DND-41 (cell line): ENCODE results near the gene NEDD4L.

Experiments used
- EZH2 ChIP-seq: IDR thresholded peaks from 3 replicates; pipeline ENCODE4 v1.6.1; 2012; ENCODE audit warnings: borderline replicate concordance, low read depth, mild to moderate bottlenecking, moderate library complexity, low read length, inconsistent platforms; ENCODE audit not compliant: severe bottlenecking
- TF ChIP-seq, protein P1 (sequence below): IDR thresholded peaks from 2 replicates; pipeline ENCODE4 v1.5.1; 2012; ENCODE audit warnings: borderline replicate concordance, low read length, moderate library complexity, mild to moderate bottlenecking; ENCODE audit not compliant: poor library complexity, severe bottlenecking; ENCODE audit errors: extremely low read depth

DNA sequence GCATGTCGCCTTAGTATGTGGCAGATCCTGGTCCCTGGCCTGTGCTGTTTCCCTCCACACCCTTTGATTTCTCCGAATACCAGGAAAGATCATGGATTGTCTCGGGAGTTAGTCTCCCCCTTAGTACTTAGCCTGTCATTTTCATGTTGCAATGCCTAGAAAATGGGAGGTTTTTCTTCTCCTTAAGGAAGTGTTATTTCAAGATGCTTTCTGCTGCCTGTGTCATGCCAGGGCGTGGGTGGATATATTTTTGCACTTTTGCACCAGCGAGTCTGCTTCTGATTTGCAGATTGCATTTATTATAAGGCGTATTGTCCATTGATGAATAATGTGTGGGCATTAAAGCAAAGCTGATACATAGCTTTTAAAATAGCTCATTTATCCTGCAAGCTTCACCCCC, 223.5 kb downstream of the NEDD4L start:
- TF ChIP-seq, protein P1, sequence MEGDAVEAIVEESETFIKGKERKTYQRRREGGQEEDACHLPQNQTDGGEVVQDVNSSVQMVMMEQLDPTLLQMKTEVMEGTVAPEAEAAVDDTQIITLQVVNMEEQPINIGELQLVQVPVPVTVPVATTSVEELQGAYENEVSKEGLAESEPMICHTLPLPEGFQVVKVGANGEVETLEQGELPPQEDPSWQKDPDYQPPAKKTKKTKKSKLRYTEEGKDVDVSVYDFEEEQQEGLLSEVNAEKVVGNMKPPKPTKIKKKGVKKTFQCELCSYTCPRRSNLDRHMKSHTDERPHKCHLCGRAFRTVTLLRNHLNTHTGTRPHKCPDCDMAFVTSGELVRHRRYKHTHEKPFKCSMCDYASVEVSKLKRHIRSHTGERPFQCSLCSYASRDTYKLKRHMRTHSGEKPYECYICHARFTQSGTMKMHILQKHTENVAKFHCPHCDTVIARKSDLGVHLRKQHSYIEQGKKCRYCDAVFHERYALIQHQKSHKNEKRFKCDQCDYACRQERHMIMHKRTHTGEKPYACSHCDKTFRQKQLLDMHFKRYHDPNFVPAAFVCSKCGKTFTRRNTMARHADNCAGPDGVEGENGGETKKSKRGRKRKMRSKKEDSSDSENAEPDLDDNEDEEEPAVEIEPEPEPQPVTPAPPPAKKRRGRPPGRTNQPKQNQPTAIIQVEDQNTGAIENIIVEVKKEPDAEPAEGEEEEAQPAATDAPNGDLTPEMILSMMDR = no peak
- TF ChIP-seq EZH2 = no peak
